Fibroblast of lung (primary cell): ENCODE data around the gene ZNF692. TPM values are rescaled to one million over a fixed set of nuclear protein-coding genes. Genes with fewer than 3 reads are reported as not detected.

Experiments used
- DNase-seq, 2 donors: peaks; one replicate each; pipeline versions ENCODE4 v3.0.0 to v3.0.0-alpha.2; 2010; ENCODE audit warnings: low read depth in 2 of 2
- H2AFZ ChIP-seq: 2 replicates; pipeline ENCODE4 v1.5.1; 2012; ENCODE audit warnings: low read length, control low read depth, inconsistent platforms
- H3K27ac ChIP-seq: 2 replicates; pipeline ENCODE4 v1.5.1; 2011; ENCODE audit warnings: low read length, control low read depth; ENCODE audit not compliant: insufficient read depth
- H3K27me3 ChIP-seq: 2 replicates; pipeline ENCODE4 v1.5.1; 2011; ENCODE audit warnings: mild to moderate bottlenecking, low read length; ENCODE audit not compliant: control insufficient read depth, insufficient read depth
- H3K36me3 ChIP-seq: 2 replicates; pipeline ENCODE4 v1.5.1; 2011; ENCODE audit warnings: low read length; ENCODE audit not compliant: control insufficient read depth, insufficient read depth
- H3K4me1 ChIP-seq: 2 replicates; pipeline ENCODE4 v1.5.1; 2011; ENCODE audit warnings: low read length; ENCODE audit not compliant: control insufficient read depth, insufficient read depth; ENCODE audit errors: extremely low read depth
- H3K4me2 ChIP-seq: 2 replicates; pipeline ENCODE4 v1.5.1; 2011; ENCODE audit warnings: low read length, control low read depth; ENCODE audit not compliant: insufficient read depth; ENCODE audit errors: extremely low read depth
- H3K4me3 ChIP-seq, 4 experiments: fragments of 200-600 bp in 1 of 4; sonication (generic) in 1 of 4; replicated peaks in 1 of 4; 2 replicates each; pipeline ENCODE4 v1.5.1; 2011 to 2016; ENCODE audit warnings: low read length in 4 of 4, low read depth in 3 of 4, mild to moderate bottlenecking in 3 of 4, control low read depth in 2 of 4, inconsistent platforms in 1 of 4, mixed read lengths in 1 of 4; ENCODE audit not compliant: insufficient read depth in 1 of 4; ENCODE audit errors: control extremely low read depth in 1 of 4
- H3K79me2 ChIP-seq: 2 replicates; pipeline ENCODE4 v1.5.1; 2012; ENCODE audit warnings: mild to moderate bottlenecking, low read length, inconsistent platforms; ENCODE audit not compliant: control insufficient read depth, insufficient read depth
- H3K9ac ChIP-seq: 2 replicates; pipeline ENCODE4 v1.5.1; 2011; ENCODE audit warnings: mild to moderate bottlenecking, low read length, control low read depth; ENCODE audit not compliant: insufficient read depth
- H3K9me3 ChIP-seq: 2 replicates; pipeline ENCODE4 v1.5.1; 2012; ENCODE audit warnings: low read depth, low read length; ENCODE audit not compliant: control insufficient read depth, insufficient read depth
- H4K20me1 ChIP-seq: 2 replicates; pipeline ENCODE4 v1.5.1; 2011; ENCODE audit warnings: low read length; ENCODE audit not compliant: control insufficient read depth, insufficient read depth; ENCODE audit errors: extremely low read depth
- CTCF ChIP-seq, 2 donors: IDR thresholded peaks in 1 of 2; conservative IDR thresholded peaks in 1 of 2; 1 replicate in 1 of 2; 2 replicates in 1 of 2; pipeline ENCODE4 v1.5.1; 2011 to 2012; ENCODE audit warnings: low read length in 2 of 2, control low read depth in 1 of 2, inconsistent platforms in 1 of 2, low read depth in 1 of 2, mild to moderate bottlenecking in 1 of 2
- EZH2 ChIP-seq: IDR thresholded peaks from 2 replicates; pipeline ENCODE4 v1.5.1; 2012; ENCODE audit warnings: low read length, control low read depth, mild to moderate bottlenecking; ENCODE audit errors: missing control alignments
- polyA plus RNA-seq, 2 donors: library from polyadenylated mRNA; depleted of rRNA in 1 of 2; stranded (reverse) in 1 of 2; unstranded in 1 of 2; fragments of >200 nt; gene quantifications; 2 replicates each; pipeline ENCODE4 v1.2.1, GENCODE V29; 2011 to 2012; ENCODE audit warnings: missing spikeins in 1 of 2
- total RNA-seq: library from RNA; depleted of rRNA; stranded (reverse); fragments of >200 nt; gene quantifications from 2 replicates; pipeline ENCODE4 v1.2.1, GENCODE V29; 2014

Gene ZNF692
- total and polyA plus RNA-seq, 2 donors (not counting 1 experiment from before 2014, with no cell fraction given), result 7.6 to 16.2 TPM

GRCh38 chr1:248858096-248858890, 592 bp downstream of the ZNF692 start:
- Histone ChIP-seq H2AFZ (peak overlapping the region; percentile 77), H3K9me3 (no peaks in the 10 kb centered on the region), H3K4me3 (peak overlapping the region; percentile 53 to 80 (median 62)), H3K36me3 (peaks cover 12% of the 10 kb centered on the region), H3K79me2 (peaks cover 12% of the 10 kb centered on the region), H3K4me1 (peaks cover 9% of the 10 kb centered on the region), H3K4me2 (peak overlapping the region; percentile 94), H3K27ac (peak overlapping the region; percentile 68), H3K27me3 (no peaks in the 10 kb centered on the region), H3K9ac (peak overlapping the region; percentile 11), H4K20me1 (no peaks in the 10 kb centered on the region)
- DNase-seq, result peak; percentile 54 to 69
- TF ChIP-seq EZH2 (no peak), CTCF (conservative IDR thresholded peaks at IDR 0.05 in 1 of 2, IDR thresholded peaks at IDR 0.05 in 1 of 2; ENCODE audit: low read depth in 1 of 2, low read length in 2 of 2) (peak in 1 of 2 donors; percentile 28)

- H4K20me1 ChIP-seq, result no peaks in the 10 kb centered on the region
- DNase-seq, result no peak
- H3K9ac ChIP-seq, result peak overlapping the region; percentile 13
- H3K27ac ChIP-seq, result no peak overlapping the region
- no peaks in the 10 kb centered on the region for H3K27me3 ChIP-seq
- peaks cover 12% of the 10 kb centered on the region for H3K79me2 ChIP-seq
- no peaks in the 10 kb centered on the region for H3K9me3 ChIP-seq
- peak overlapping the region; percentile 0 for H2AFZ ChIP-seq
- peak overlapping the region; percentile 53 to 80 (median 62) for H3K4me3 ChIP-seq
- H3K4me2 ChIP-seq, result peak overlapping the region; percentile 94
- peaks cover 9% of the 10 kb centered on the region for H3K4me1 ChIP-seq
- H3K36me3 ChIP-seq, result peaks cover 12% of the 10 kb centered on the region
- TF ChIP-seq CTCF (conservative IDR thresholded peaks at IDR 0.05 in 1 of 2, IDR thresholded peaks at IDR 0.05 in 1 of 2; ENCODE audit: low read depth in 1 of 2, low read length in 2 of 2), result no peak
- no peak for TF ChIP-seq EZH2
Observed at GRCh38 chr1:248857749-248858095, 1.2 kb downstream of the ZNF692 start.

- no peak for DNase-seq
- Histone ChIP-seq H4K20me1 (no peaks in the 10 kb centered on the region), H3K27me3 (no peaks in the 10 kb centered on the region), H3K4me1 (peaks cover 9% of the 10 kb centered on the region), H3K9me3 (no peaks in the 10 kb centered on the region), H3K36me3 (peaks cover 12% of the 10 kb centered on the region), H3K27ac (no peak overlapping the region), H3K4me2 (peak overlapping the region; percentile 94), H3K9ac (no peak overlapping the region), H2AFZ (no peak overlapping the region), H3K79me2 (peaks cover 12% of the 10 kb centered on the region), H3K4me3 (peak overlapping the region in 3 of 4 experiments; percentile 53 to 80 (median 70))
- TF ChIP-seq EZH2 (no peak), CTCF (conservative IDR thresholded peaks at IDR 0.05 in 1 of 2, IDR thresholded peaks at IDR 0.05 in 1 of 2; ENCODE audit: low read depth in 1 of 2, low read length in 2 of 2) (no peak)
Observed at GRCh38 chr1:248857201-248857600, 1.7 kb downstream of the ZNF692 start.
